SK-N-SH (cell line): ENCODE measurements around the gene ENDOG.
"Not testable (repeated sequence)": the region's sequence is repeated elsewhere in the genome, so short reads cannot be mapped to it uniquely, and the experiment has no call there.

Experiments
- CHD2 ChIP-seq: fragments of 150-350 bp; IDR thresholded peaks from 2 replicates; pipeline ENCODE4 v1.6.1; 2018; ENCODE audit warnings: low read length; ENCODE audit not compliant: partially characterized antibody
- EP300 ChIP-seq, 2 experiments: IDR thresholded peaks; 2 replicates each; pipeline versions ENCODE4 v1.4.0 to v1.6.1; 2012; ENCODE audit warnings: borderline replicate concordance in 1 of 2, low read depth in 1 of 2, low read length in 1 of 2
- FOSL2 ChIP-seq: IDR thresholded peaks from 2 replicates; pipeline ENCODE4 v1.4.0; 2012; ENCODE audit warnings: low read depth, mild to moderate bottlenecking, moderate library complexity, borderline replicate concordance
- FOXJ3 ChIP-seq: sonication (generic); formaldehyde crosslinking; IDR thresholded peaks from 2 replicates; pipeline ENCODE4 v1.5.1; 2020; ENCODE audit warnings: mild to moderate bottlenecking, missing genetic modification reagents
- MXI1 ChIP-seq: IDR thresholded peaks from 2 replicates; pipeline ENCODE4 v1.6.1; 2012; ENCODE audit warnings: mild to moderate bottlenecking, low read depth, low read length, improper control_type of control experiment
- RCOR1 ChIP-seq: fragments of 150-350 bp; IDR thresholded peaks from 2 replicates; pipeline ENCODE4 v1.6.1; 2017; ENCODE audit warnings: antibody characterized with exemption, low read length
- REST ChIP-seq: IDR thresholded peaks from 2 replicates; pipeline ENCODE4 v1.6.1; 2012; ENCODE audit warnings: mild to moderate bottlenecking, low read depth, low read length, moderate library complexity
- RFX5 ChIP-seq: IDR thresholded peaks from 2 replicates; pipeline ENCODE4 v1.6.1; 2012; ENCODE audit warnings: mild to moderate bottlenecking, improper control_type of control experiment, low read length
- SMC3 ChIP-seq: IDR thresholded peaks from 2 replicates; pipeline ENCODE4 v1.6.1; 2012; ENCODE audit warnings: low read depth, low read length, improper control_type of control experiment
- TEAD4 ChIP-seq: IDR thresholded peaks from 2 replicates; pipeline ENCODE4 v1.4.0; 2012; ENCODE audit warnings: mild to moderate bottlenecking, borderline replicate concordance; ENCODE audit not compliant: insufficient read depth
- ZBTB33 ChIP-seq: IDR thresholded peaks from 2 replicates; pipeline ENCODE4 v1.4.0; 2012; ENCODE audit warnings: low read depth, borderline replicate concordance
- TF ChIP-seq, protein P1 (sequence below): fragments of 200-600 bp; sonication (generic); IDR thresholded peaks from 2 replicates; pipeline ENCODE4 v1.6.1; 2017; ENCODE audit warnings: antibody characterized with exemption, mild to moderate bottlenecking, moderate library complexity

- TF ChIP-seq EP300 (IDR thresholded peaks at IDR 0.05; ENCODE audit: borderline replicate concordance in 1 of 2, low read depth in 1 of 2, low read length in 1 of 2); TEAD4; ZBTB33; MXI1; RCOR1; SMC3; REST; FOXJ3 (CRISPR knock-in tag); CHD2; FOSL2; RFX5: not testable (repeated sequence)
- TF ChIP-seq, protein P1, sequence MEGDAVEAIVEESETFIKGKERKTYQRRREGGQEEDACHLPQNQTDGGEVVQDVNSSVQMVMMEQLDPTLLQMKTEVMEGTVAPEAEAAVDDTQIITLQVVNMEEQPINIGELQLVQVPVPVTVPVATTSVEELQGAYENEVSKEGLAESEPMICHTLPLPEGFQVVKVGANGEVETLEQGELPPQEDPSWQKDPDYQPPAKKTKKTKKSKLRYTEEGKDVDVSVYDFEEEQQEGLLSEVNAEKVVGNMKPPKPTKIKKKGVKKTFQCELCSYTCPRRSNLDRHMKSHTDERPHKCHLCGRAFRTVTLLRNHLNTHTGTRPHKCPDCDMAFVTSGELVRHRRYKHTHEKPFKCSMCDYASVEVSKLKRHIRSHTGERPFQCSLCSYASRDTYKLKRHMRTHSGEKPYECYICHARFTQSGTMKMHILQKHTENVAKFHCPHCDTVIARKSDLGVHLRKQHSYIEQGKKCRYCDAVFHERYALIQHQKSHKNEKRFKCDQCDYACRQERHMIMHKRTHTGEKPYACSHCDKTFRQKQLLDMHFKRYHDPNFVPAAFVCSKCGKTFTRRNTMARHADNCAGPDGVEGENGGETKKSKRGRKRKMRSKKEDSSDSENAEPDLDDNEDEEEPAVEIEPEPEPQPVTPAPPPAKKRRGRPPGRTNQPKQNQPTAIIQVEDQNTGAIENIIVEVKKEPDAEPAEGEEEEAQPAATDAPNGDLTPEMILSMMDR, result not testable (repeated sequence)
Observed at GRCh38 chr9:128852646-128853045, 34.3 kb downstream of the ENDOG start.
